HepG2 (cell line): Measurements from ENCODE around the gene STUB1.

ENCODE experiments used
- BCLAF1 ChIP-seq: fragments of 450-650 bp; IDR thresholded peaks from 2 replicates; pipeline ENCODE4 v1.6.1; 2017; ENCODE audit warnings: mild to moderate bottlenecking
- EP300 ChIP-seq, 3 experiments: sonication (generic) in 1 of 3; formaldehyde crosslinking in 1 of 3; IDR thresholded peaks; 2 replicates each; pipeline versions ENCODE4 v1.5.1 to v1.6.1; 2011 to 2020; ENCODE audit warnings: low read depth in 2 of 3, low read length in 2 of 3, borderline replicate concordance in 1 of 3, improper control_type of control experiment in 1 of 3, mild to moderate bottlenecking in 1 of 3, missing genetic modification reagents in 1 of 3, moderate library complexity in 1 of 3
- MAZ ChIP-seq, 2 experiments: sonication (generic) in 1 of 2; formaldehyde crosslinking in 1 of 2; IDR thresholded peaks; 2 replicates each; pipeline versions ENCODE4 v1.5.0 to v1.6.1; 2012 to 2020; ENCODE audit warnings: low read depth in 2 of 2, mild to moderate bottlenecking in 2 of 2, borderline replicate concordance in 1 of 2, improper control_type of control experiment in 1 of 2, low read length in 1 of 2, missing genetic modification reagents in 1 of 2, moderate library complexity in 1 of 2
- SNRNP70 ChIP-seq: fragments of 200-400 bp; formaldehyde crosslinking; IDR thresholded peaks from 2 replicates; pipeline ENCODE4 v1.6.1; 2017; ENCODE audit warnings: mild to moderate bottlenecking, low read depth, low read length, moderate library complexity
- STAT6 ChIP-seq: sonication (generic); formaldehyde crosslinking; IDR thresholded peaks from 2 replicates; pipeline ENCODE4 v1.4.0; 2020; ENCODE audit warnings: missing genetic modification reagents, mild to moderate bottlenecking, borderline replicate concordance
- ZBTB2 ChIP-seq: sonication (generic); formaldehyde crosslinking; IDR thresholded peaks from 2 replicates; pipeline ENCODE4 v1.8.0; 2022; ENCODE audit warnings: low read depth, missing genetic modification reagents
- ZFP1 ChIP-seq: IDR thresholded peaks from 2 replicates; pipeline ENCODE4 v1.6.1; 2016
- ZFX ChIP-seq: sonication (generic); formaldehyde crosslinking; IDR thresholded peaks from 2 replicates; pipeline ENCODE4 v1.4.0; 2020; ENCODE audit warnings: mild to moderate bottlenecking, low read depth, missing genetic modification reagents, moderate library complexity
- ZNF670 ChIP-seq: sonication (generic); formaldehyde crosslinking; IDR thresholded peaks from 2 replicates; pipeline ENCODE4 v1.8.0; 2022; ENCODE audit warnings: mild to moderate bottlenecking, missing genetic modification reagents, borderline replicate concordance
- TF ChIP-seq, protein P1 (sequence below): sonication (generic); formaldehyde crosslinking; IDR thresholded peaks from 2 replicates; pipeline ENCODE4 v1.5.0; 2020; ENCODE audit warnings: mild to moderate bottlenecking, missing genetic modification reagents, moderate library complexity
- TF ChIP-seq, protein P2 (sequence below): sonication (generic); formaldehyde crosslinking; conservative IDR thresholded peaks from 2 replicates; pipeline ENCODE4 v1.4.0; 2020; ENCODE audit warnings: missing genetic modification reagents

DNA sequence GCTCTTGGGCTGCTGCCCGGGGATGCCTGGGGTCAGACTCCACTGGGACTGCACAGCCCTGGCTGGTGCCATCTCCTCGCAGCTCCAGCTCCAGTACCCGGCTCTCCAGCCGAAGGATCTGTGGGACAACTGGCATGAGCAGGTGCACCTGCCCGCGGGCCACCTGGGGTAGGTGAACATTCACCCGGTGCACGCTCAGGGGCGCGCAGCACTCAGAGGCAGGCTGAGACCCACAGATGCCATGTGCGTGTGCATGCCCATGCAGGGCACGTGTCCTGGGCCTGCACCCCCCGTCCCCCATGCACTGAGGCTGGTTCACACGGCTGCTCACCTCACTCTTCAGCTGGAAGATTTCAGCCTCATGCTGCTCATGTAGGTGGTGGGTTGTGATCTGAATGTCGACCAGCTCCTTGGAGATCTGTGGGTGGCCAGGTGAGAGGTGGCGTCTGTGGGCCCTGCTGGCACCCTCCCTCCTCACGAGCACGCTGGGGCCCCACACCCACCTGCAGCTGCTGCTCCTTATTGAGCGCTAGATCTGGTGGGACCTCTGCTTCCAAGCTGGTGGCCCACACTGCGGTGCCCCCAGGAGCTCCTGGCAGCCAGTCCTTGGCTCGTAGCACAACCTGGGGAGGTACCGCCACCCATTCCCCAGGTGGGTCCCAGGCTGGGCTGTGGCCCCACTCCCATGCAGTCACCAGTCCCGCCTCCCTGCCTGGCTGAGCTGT lies 45.4 kb downstream of the STUB1 start:
- TF ChIP-seq SNRNP70 (no peak), STAT6 (no peak), MAZ (IDR thresholded peaks at IDR 0.05; ENCODE audit: borderline replicate concordance, low read depth, low read length) (no peak), MAZ (CRISPR knock-in tag; IDR thresholded peaks at IDR 0.05; ENCODE audit: low read depth) (no peak), ZNF670 (no peak), ZFP1 (CRISPR knock-in tag) (no peak), EP300 (IDR thresholded peaks at IDR 0.05; ENCODE audit: low read depth in 2 of 2, low read length in 2 of 2) (no peak), EP300 (CRISPR knock-in tag; IDR thresholded peaks at IDR 0.05; ENCODE audit: borderline replicate concordance) (no peak), ZFX (no peak), ZBTB2 (CRISPR knock-in tag) (no peak), BCLAF1 (no peak)
- TF ChIP-seq, protein P1, sequence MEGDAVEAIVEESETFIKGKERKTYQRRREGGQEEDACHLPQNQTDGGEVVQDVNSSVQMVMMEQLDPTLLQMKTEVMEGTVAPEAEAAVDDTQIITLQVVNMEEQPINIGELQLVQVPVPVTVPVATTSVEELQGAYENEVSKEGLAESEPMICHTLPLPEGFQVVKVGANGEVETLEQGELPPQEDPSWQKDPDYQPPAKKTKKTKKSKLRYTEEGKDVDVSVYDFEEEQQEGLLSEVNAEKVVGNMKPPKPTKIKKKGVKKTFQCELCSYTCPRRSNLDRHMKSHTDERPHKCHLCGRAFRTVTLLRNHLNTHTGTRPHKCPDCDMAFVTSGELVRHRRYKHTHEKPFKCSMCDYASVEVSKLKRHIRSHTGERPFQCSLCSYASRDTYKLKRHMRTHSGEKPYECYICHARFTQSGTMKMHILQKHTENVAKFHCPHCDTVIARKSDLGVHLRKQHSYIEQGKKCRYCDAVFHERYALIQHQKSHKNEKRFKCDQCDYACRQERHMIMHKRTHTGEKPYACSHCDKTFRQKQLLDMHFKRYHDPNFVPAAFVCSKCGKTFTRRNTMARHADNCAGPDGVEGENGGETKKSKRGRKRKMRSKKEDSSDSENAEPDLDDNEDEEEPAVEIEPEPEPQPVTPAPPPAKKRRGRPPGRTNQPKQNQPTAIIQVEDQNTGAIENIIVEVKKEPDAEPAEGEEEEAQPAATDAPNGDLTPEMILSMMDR (CRISPR knock-in tag): no peak
- TF ChIP-seq, protein P2, sequence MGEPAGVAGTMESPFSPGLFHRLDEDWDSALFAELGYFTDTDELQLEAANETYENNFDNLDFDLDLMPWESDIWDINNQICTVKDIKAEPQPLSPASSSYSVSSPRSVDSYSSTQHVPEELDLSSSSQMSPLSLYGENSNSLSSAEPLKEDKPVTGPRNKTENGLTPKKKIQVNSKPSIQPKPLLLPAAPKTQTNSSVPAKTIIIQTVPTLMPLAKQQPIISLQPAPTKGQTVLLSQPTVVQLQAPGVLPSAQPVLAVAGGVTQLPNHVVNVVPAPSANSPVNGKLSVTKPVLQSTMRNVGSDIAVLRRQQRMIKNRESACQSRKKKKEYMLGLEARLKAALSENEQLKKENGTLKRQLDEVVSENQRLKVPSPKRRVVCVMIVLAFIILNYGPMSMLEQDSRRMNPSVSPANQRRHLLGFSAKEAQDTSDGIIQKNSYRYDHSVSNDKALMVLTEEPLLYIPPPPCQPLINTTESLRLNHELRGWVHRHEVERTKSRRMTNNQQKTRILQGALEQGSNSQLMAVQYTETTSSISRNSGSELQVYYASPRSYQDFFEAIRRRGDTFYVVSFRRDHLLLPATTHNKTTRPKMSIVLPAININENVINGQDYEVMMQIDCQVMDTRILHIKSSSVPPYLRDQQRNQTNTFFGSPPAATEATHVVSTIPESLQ (CRISPR knock-in tag): no peak
